ENCODE data around the gene CAMTA1. TPM values are rescaled to one million over a fixed set of nuclear protein-coding genes. Genes with fewer than 3 reads are reported as not detected.

Gene CAMTA1
- total RNA-seq, 1 donor from 2014 or later, result 68.9 TPM

GRCh38 chr1:7424352-7424890 lies 639.2 kb downstream of the CAMTA1 start:
- DNase-seq (ENCODE audit: low read depth), result no peak

DNA sequence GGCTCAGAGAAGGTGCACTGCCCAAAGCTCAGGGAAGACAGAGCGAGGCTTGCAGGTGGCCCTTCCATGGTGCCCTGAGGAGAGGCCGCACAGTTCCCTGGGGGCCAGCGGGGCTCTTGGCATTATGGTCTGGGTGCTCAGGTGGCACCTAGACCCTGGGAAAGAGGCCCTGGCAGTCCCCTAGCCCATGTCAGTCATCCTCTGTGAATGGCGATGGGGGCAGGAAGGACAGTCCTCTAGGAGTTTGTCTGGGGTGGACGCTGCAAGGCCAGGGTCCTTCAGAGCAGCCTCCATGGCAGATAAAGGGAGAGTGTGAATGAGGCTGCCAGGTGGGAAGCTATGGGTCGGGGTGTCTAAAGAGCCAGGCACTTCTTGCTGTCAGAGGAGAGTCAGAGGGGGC lies 640.0 kb downstream of the CAMTA1 start:
- no peak for DNase-seq (ENCODE audit: low read depth)

- DNase-seq (ENCODE audit: low read depth), result no peak
Observed at GRCh38 chr1:7425771-7426170, 640.5 kb downstream of the CAMTA1 start.

GRCh38 chr1:7426780-7427604 lies 641.7 kb downstream of the CAMTA1 start:
- no peak for DNase-seq (ENCODE audit: low read depth)

DNA sequence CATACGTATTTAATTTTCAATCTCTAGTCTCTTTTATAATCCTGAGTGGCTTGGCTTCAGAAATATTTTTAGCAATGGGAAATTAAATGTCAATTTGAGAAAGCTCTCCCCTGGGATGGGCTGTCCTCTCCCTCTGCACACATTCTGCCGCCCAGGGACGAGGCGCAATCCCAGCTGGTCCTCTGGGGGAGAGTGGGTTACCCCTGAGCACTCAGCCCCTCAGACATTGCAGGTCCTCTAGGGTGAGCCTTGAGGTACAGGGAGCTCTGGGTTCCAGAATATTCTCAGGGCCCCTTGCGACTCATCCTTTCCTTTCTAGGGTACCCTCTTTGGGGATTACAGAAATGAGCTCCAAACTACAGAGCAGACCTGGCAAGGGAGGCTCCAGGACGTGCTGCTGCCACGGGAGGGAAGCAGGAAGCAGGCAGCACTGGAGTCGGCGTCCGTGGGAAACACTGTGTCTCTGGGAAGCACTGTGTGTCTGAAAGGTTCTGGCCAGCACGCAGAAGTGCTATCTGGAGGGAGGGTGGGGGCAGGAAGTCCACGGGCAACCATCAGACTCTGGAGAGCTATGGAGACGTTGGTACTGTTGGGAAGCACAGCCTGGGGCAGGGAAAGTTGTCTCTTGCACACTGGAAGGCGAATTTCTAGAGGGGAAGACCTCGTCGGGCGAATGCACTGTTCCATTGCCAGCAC lies 642.5 kb downstream of the CAMTA1 start:
- no peak for DNase-seq (ENCODE audit: low read depth)

- no peak for DNase-seq (ENCODE audit: low read depth)
Observed at GRCh38 chr1:7429290-7429689, 644.0 kb downstream of the CAMTA1 start.

DNA sequence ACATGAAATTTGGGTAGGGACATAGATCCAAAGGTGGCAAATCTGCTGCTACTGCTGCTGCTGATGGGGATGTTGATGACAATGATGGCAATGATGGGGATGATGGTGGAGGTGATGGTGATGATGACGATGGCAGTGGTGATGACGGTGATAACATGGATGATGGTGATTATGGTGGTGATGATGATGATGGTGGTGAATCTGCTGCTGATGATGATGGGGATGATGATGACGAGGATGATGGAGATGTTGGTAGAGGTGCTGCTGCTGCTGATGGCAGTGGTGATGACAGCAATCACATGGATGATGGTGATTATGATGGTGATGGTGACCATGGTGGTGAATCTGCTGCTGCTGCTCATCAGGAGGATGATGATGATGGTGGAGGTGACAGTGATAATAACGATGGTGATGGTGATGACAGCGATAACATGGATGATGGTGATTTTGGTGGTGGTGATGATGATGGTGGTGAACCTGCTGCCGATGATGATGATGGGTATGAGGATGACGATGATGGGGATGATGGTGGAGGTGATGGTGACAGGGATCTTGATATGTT lies 644.9 kb downstream of the CAMTA1 start:
- no peak for DNase-seq (ENCODE audit: low read depth)

GRCh38 chr1:7430691-7431090 lies 645.4 kb downstream of the CAMTA1 start:
- no peak for DNase-seq (ENCODE audit: low read depth)

- no peak for DNase-seq (ENCODE audit: low read depth)
Observed at GRCh38 chr1:7432102-7432899, 647.0 kb downstream of the CAMTA1 start.

GRCh38 chr1:7432900-7433380 lies 647.7 kb downstream of the CAMTA1 start:
- DNase-seq (ENCODE audit: low read depth), result no peak

DNA sequence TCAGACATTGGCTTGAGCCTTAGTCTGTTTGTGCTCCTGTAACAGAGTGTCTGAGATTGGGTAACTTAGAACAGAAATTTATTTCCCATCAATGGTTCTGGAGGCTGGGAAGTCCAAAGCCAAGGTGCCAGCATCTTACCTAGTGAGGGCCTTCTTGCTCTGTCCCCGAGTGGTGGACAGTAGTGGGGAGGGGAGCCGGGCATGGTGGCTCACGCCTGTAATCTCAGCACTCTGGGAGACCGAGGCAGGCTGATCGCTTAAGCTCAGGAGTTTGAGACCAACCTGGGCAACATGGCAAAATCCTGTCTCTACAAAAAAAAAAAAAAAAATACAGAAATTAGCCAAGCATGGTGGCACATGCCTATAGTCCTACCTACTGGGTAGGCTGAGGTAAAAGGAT lies 649.3 kb downstream of the CAMTA1 start:
- DNase-seq (ENCODE audit: low read depth), result no peak

GRCh38 chr1:7435276-7436055 lies 650.2 kb downstream of the CAMTA1 start:
- DNase-seq (ENCODE audit: low read depth), result no peak

GRCh38 chr1:7436056-7437005 lies 651.1 kb downstream of the CAMTA1 start:
- no peak for DNase-seq (ENCODE audit: low read depth)

DNA sequence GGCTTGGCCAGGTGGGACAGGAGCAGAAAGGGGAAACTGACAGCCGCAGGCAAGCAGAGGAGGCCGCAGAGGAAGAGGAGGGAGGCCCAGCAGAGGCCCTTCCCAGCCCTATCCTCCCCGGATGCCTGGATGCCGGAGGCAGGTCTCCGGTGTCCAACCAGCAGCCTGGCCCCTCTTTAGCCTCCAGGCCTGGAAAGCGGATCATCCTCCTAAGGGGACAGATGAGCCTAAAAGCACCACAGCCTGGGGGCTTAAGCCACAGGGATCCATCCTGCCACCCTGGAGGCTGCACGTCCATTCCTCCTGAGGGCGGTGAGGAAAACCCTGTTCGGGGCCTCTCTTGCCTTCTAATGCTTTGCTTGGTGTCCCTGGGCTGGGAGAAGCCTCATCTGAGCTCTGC lies 651.8 kb downstream of the CAMTA1 start:
- no peak for DNase-seq (ENCODE audit: low read depth)

GRCh38 chr1:7437608-7438395 lies 652.5 kb downstream of the CAMTA1 start:
- no peak for DNase-seq (ENCODE audit: low read depth)

GRCh38 chr1:7438396-7438785 lies 653.1 kb downstream of the CAMTA1 start:
- no peak for DNase-seq (ENCODE audit: low read depth)

GRCh38 chr1:7438921-7439655 lies 653.8 kb downstream of the CAMTA1 start:
- no peak for DNase-seq (ENCODE audit: low read depth)

GRCh38 chr1:7440154-7440553 lies 654.9 kb downstream of the CAMTA1 start:
- no peak for DNase-seq (ENCODE audit: low read depth)

Measured in myocyte (in vitro differentiated cells).